Natural killer cell (primary cell): ENCODE measurements around the gene GNS. TPM values are rescaled to one million over a fixed set of nuclear protein-coding genes. Genes with fewer than 3 reads are reported as not detected.
A peak's percentile ranks its signal among the peaks of the same experiment; 100 is the strongest.

Experiments
- ATAC-seq, 3 donors: fragments of 150-1000 bp in 2 of 3; fragments of 200-7000 bp in 1 of 3; cut with Tn5 transposase; 1 replicate in 1 of 3; 2 replicates in 2 of 3; pipeline ENCODE4 v1.10.0; 2021; ENCODE audit warnings: mild to moderate bottlenecking in 2 of 3, moderate library complexity in 2 of 3
- DNase-seq, 2 donors: peaks; one replicate each; pipeline versions ENCODE4 v3.0.0 to v3.0.0-alpha.2; 2013 to 2021; ENCODE audit warnings: mixed read lengths in 1 of 2
- H3K27ac ChIP-seq: one replicate; pipeline ENCODE4 v1.5.1; 2013; ENCODE audit warnings: mild to moderate bottlenecking, low read length
- H3K27me3 ChIP-seq: one replicate; pipeline ENCODE4 v1.6.1; 2013; ENCODE audit warnings: low read length; ENCODE audit not compliant: control insufficient read depth, insufficient read depth
- H3K36me3 ChIP-seq: one replicate; pipeline ENCODE4 v1.6.1; 2013; ENCODE audit warnings: low read length; ENCODE audit not compliant: control insufficient read depth, insufficient read depth
- H3K4me1 ChIP-seq: one replicate; pipeline ENCODE4 v1.6.1; 2013; ENCODE audit warnings: low read length; ENCODE audit not compliant: control insufficient read depth, insufficient read depth
- H3K4me3 ChIP-seq: one replicate; pipeline ENCODE4 v1.5.1; 2013; ENCODE audit warnings: low read length
- H3K9me3 ChIP-seq: one replicate; pipeline ENCODE4 v1.6.1; 2013; ENCODE audit warnings: low read length; ENCODE audit not compliant: control insufficient read depth, insufficient read depth
- H3K27ac Mint-ChIP-seq, 2 donors: one replicate each; pipeline ENCODE4 v1.8.0; 2022; ENCODE audit warnings: mild to moderate bottlenecking in 2 of 2, mixed read lengths in 2 of 2, moderate library complexity in 1 of 2
- H3K27me3 Mint-ChIP-seq, 2 donors: one replicate each; pipeline ENCODE4 v1.8.0; 2022; ENCODE audit warnings: low read depth in 2 of 2, mixed read lengths in 2 of 2
- H3K36me3 Mint-ChIP-seq: one replicate; pipeline ENCODE4 v1.8.0; 2022; ENCODE audit warnings: mixed read lengths
- H3K4me1 Mint-ChIP-seq, 2 donors: one replicate each; pipeline ENCODE4 v1.8.0; 2022; ENCODE audit warnings: mixed read lengths in 2 of 2
- H3K4me3 Mint-ChIP-seq: one replicate; pipeline ENCODE4 v1.8.0; 2022; ENCODE audit warnings: mild to moderate bottlenecking, moderate library complexity, mixed read lengths
- H3K9me3 Mint-ChIP-seq, 2 donors: one replicate each; pipeline ENCODE4 v1.8.0; 2022; ENCODE audit warnings: mixed read lengths in 2 of 2
- CTCF ChIP-seq: fragments of 200-600 bp; IDR thresholded peaks from one replicate; pipeline ENCODE4 v1.8.0; 2022; ENCODE audit warnings: antibody characterized with exemption
- WGBS: methylation state at CpG from one replicate; pipeline ENCODE4 v1.1.7; 2013; ENCODE audit warnings: missing lambda C conversion rate; ENCODE audit not compliant: insufficient coverage; 5-methylcytosine and 5-hydroxymethylcytosine counted together
- intact Hi-C: fragments of 100-400 bp; cut with micrococcal nuclease; formaldehyde crosslinking; loops from one replicate; pipeline ENCODE4 v1.14.2; 2022
- total RNA-seq, 4 donors: library from RNA; stranded (reverse); fragments of 120-200 nt in 1 of 4; gene quantifications; one replicate each; pipeline versions ENCODE4 v1.2.3 to v1.2.4, GENCODE V29; 2013 to 2022

GNS gene
- total RNA-seq, 3 donors from 2014 or later (not counting 1 experiment from before 2014, with no cell fraction given) = 51.9 to 73.9 (median 59.7) TPM

GRCh38 chr12:64724201-64724745 is 34.9 kb downstream of the GNS start:
- 96% methylated on average over 11 of the region's 11 CpGs for WGBS
- intact Hi-C loops = no loop called here
- peaks cover 12% of the 10 kb centered on the region for H3K36me3 Mint-ChIP-seq
- peak overlapping the region; percentile 38 for H3K27ac ChIP-seq
- H3K4me1 Mint-ChIP-seq = peaks cover 15 to 22% of the 10 kb centered on the region in 2 donors
- no peaks in the 10 kb centered on the region for H3K27me3 Mint-ChIP-seq
- no peak overlapping the region for H3K4me3 Mint-ChIP-seq
- TF ChIP-seq CTCF = no peak
- DNase-seq (no peak), ATAC-seq (no peak)
- no peaks in the 10 kb centered on the region for H3K27me3 ChIP-seq
- peak overlapping the region; percentile 76 to 79 for H3K27ac Mint-ChIP-seq
- no peaks in the 10 kb centered on the region for H3K9me3 Mint-ChIP-seq
- H3K36me3 ChIP-seq = peaks cover 42% of the 10 kb centered on the region
- no peaks in the 10 kb centered on the region for H3K9me3 ChIP-seq
- H3K4me1 ChIP-seq = peaks cover 10% of the 10 kb centered on the region
- no peak overlapping the region for H3K4me3 ChIP-seq

- H3K9me3 Mint-ChIP-seq = no peaks in the 10 kb centered on the region
- 36% methylated on average over 2 of the region's 2 CpGs for WGBS
- peaks cover 43% of the 10 kb centered on the region for H3K36me3 ChIP-seq
- ATAC-seq = peak; percentile 65 to 86 (median 82)
- peaks cover 12% of the 10 kb centered on the region for H3K36me3 Mint-ChIP-seq
- H3K4me1 Mint-ChIP-seq = peaks cover 15 to 22% of the 10 kb centered on the region in 2 donors
- peak overlapping the region; percentile 76 to 79 for H3K27ac Mint-ChIP-seq
- no peak overlapping the region for H3K4me3 ChIP-seq
- DNase-seq = peak in 1 of 2 donors; percentile 26
- H3K27me3 ChIP-seq = no peaks in the 10 kb centered on the region
- H3K4me1 ChIP-seq = peaks cover 10% of the 10 kb centered on the region
- no peaks in the 10 kb centered on the region for H3K27me3 Mint-ChIP-seq
- no peaks in the 10 kb centered on the region for H3K9me3 ChIP-seq
- intact Hi-C loops = no loop called here
- no peak for TF ChIP-seq CTCF
- H3K4me3 Mint-ChIP-seq = peak overlapping the region; percentile 32
- peak overlapping the region; percentile 38 for H3K27ac ChIP-seq
Measured at GRCh38 chr12:64723630-64724029, 35.6 kb downstream of the GNS start.

- H3K27ac Mint-ChIP-seq = peak overlapping the region; percentile 31 to 79
- no peaks in the 10 kb centered on the region for H3K27me3 Mint-ChIP-seq
- Histone ChIP-seq H3K9me3 (no peaks in the 10 kb centered on the region), H3K27me3 (no peaks in the 10 kb centered on the region), H3K36me3 (peaks cover 42% of the 10 kb centered on the region), H3K4me3 (no peak overlapping the region), H3K4me1 (peaks cover 11% of the 10 kb centered on the region), H3K27ac (no peak overlapping the region)
- WGBS = 100% methylated on average over 4 of the region's 4 CpGs
- peaks cover 12% of the 10 kb centered on the region for H3K36me3 Mint-ChIP-seq
- H3K9me3 Mint-ChIP-seq = no peaks in the 10 kb centered on the region
- no peak for TF ChIP-seq CTCF
- no peak overlapping the region for H3K4me3 Mint-ChIP-seq
- intact Hi-C loops = no loop called here
- H3K4me1 Mint-ChIP-seq = peaks cover 19 to 28% of the 10 kb centered on the region in 2 donors
- DNase-seq = no peak
- no peak for ATAC-seq
Measured at GRCh38 chr12:64722835-64723234, 36.4 kb downstream of the GNS start.

- no peak for TF ChIP-seq CTCF
- DNase-seq (no peak), ATAC-seq (no peak)
- intact Hi-C loops = no loop called here
- H3K36me3 ChIP-seq = peaks cover 41% of the 10 kb centered on the region
- H3K27me3 Mint-ChIP-seq = no peaks in the 10 kb centered on the region
- no peak overlapping the region for H3K27ac ChIP-seq
- H3K9me3 ChIP-seq = no peaks in the 10 kb centered on the region
- peaks cover 28% of the 10 kb centered on the region for H3K4me1 ChIP-seq
- no peak overlapping the region for H3K4me3 Mint-ChIP-seq
- 100% methylated on average over 1 of the region's 1 CpG for WGBS
- H3K27ac Mint-ChIP-seq = no peak overlapping the region
- H3K36me3 Mint-ChIP-seq = peaks cover 17% of the 10 kb centered on the region
- H3K27me3 ChIP-seq = no peaks in the 10 kb centered on the region
- no peaks in the 10 kb centered on the region for H3K9me3 Mint-ChIP-seq
- H3K4me3 ChIP-seq = no peak overlapping the region
- H3K4me1 Mint-ChIP-seq = peaks cover 31 to 41% of the 10 kb centered on the region in 2 donors
Measured at GRCh38 chr12:64720884-64721283, 38.3 kb downstream of the GNS start.
